Measurements from ENCODE around the gene CDH4. TPM values are rescaled to one million over a fixed set of nuclear protein-coding genes. Genes with fewer than 3 reads are reported as not detected.

The CDH4 gene
- total RNA-seq, 4 donors from 2014 or later, result not detected

DNA sequence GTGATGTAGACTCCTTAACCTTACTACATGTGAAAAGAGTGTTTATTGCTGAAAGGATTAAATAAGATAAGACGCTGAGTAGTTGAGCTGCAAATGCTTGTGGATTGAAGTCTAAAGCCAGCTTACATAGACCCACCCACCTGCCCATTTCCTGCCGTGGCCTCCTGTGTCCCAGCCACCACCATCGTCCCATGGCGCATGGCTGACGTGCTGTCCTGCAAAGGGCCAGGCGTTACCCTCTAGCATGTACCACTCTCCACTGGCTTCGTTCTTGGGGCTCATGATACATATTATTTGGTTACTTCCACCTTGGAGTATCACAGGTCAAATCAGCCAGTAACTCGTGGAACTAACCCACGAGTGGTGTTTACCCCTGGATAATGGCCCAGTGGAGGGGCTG is 181.8 kb downstream of the CDH4 start:
- in situ Hi-C loops (cut with MboI; ENCODE audit: low pct_ligation_motif_present in 1 of 4, low pct_unique_long_range_greater_than_20kb in 1 of 4, low sequenced_read_pairs in 3 of 4), result no loop called here
- H3K4me1 ChIP-seq, result no peaks in the 10 kb centered on the region
- WGBS, 2 donors (ENCODE audit: low coverage in 1 of 2), result 63% methylated on average over 9 of the region's 9 CpGs; no CpG with 5 or more reads in 1 of the 2 donors

DNA sequence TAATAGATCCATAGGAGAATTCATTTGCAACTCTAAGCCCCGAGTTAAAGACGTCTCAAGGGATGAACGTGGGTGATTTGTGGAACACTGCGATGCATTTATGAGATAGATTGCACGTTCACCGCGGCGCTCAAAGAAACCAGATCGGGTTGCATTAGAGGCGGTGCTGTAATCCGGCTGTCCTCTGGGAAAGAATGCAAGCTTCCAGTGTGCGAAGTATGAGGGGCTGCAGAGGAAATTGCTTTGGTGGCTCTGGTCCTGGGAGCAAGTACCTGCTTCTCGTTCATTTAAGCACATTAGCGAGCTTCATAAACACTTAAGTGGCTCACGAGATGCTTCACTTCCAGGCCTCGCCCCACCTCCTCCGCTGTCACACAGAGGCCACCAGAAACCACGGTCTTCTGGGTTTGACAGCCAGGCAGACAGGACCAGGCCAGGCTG is 182.3 kb downstream of the CDH4 start:
- in situ Hi-C loops (cut with MboI; ENCODE audit: low pct_ligation_motif_present in 1 of 4, low pct_unique_long_range_greater_than_20kb in 1 of 4, low sequenced_read_pairs in 3 of 4), result no loop called here
- no peak for DNase-seq
- Histone ChIP-seq H3K4me3 (no peak overlapping the region), H3K4me1 (no peaks in the 10 kb centered on the region), H3K27me3 (peaks cover 16% of the 10 kb centered on the region), H3K27ac (no peak overlapping the region), H3K9me3 (no peaks in the 10 kb centered on the region), H3K36me3 (no peaks in the 10 kb centered on the region)
- intact Hi-C loops (cut with DNase I; ENCODE audit: low total_unique reads), result no loop called here
- WGBS, 2 donors (ENCODE audit: low coverage in 1 of 2), result 44 to 51% methylated on average over 9 to 18 of the region's 18 CpGs
- no peak for TF ChIP-seq POLR2A (IDR thresholded peaks at IDR 0.05)
- no peak for TF ChIP-seq EP300 (IDR thresholded peaks at IDR 0.05; ENCODE audit: low read depth)
- no peak for TF ChIP-seq POLR2AphosphoS5 (IDR thresholded peaks at IDR 0.05)
- TF ChIP-seq, protein P1, sequence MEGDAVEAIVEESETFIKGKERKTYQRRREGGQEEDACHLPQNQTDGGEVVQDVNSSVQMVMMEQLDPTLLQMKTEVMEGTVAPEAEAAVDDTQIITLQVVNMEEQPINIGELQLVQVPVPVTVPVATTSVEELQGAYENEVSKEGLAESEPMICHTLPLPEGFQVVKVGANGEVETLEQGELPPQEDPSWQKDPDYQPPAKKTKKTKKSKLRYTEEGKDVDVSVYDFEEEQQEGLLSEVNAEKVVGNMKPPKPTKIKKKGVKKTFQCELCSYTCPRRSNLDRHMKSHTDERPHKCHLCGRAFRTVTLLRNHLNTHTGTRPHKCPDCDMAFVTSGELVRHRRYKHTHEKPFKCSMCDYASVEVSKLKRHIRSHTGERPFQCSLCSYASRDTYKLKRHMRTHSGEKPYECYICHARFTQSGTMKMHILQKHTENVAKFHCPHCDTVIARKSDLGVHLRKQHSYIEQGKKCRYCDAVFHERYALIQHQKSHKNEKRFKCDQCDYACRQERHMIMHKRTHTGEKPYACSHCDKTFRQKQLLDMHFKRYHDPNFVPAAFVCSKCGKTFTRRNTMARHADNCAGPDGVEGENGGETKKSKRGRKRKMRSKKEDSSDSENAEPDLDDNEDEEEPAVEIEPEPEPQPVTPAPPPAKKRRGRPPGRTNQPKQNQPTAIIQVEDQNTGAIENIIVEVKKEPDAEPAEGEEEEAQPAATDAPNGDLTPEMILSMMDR (IDR thresholded peaks at IDR 0.05), result no peak

More for the DNA sequence above, 181.8 kb downstream of the CDH4 start:
- no peak for DNase-seq
- intact Hi-C loops (cut with DNase I; ENCODE audit: low total_unique reads), result no loop called here
- Histone ChIP-seq H3K27ac (no peak overlapping the region), H3K9me3 (no peaks in the 10 kb centered on the region), H3K27me3 (peaks cover 16% of the 10 kb centered on the region), H3K4me3 (no peak overlapping the region), H3K36me3 (no peaks in the 10 kb centered on the region)
- no peak for TF ChIP-seq EP300 (IDR thresholded peaks at IDR 0.05; ENCODE audit: low read depth)

DNA sequence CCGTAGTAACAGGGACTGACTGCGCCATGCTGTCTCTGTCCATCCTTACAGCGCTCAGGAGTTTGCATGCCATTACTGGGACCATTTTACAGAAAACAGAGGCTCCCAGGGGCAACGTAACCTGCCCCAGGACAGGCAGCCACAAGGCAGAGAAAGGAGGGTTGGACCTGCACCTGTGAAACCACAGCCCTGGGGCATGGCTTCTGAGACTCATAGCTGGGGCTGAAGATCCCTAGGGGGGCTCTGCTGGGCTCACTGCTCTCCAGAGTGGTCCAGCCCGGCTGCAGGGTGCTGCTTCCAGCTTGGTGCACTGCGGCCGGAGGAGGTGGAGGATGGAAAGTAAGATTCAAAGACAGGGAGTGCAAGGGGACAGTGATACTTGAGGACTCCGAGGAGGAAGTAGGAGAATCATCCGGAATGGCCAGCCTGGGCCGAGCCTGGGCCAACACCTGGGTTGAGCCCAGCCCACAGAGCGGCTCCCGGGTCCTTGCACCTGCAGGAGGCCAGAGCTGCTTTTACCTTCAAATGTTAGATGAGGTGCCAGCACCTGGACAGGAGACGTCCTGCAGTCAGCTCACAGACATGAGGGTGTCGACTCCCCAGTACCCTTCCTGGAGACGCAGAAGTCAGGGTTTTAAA is 183.2 kb downstream of the CDH4 start:
- Histone ChIP-seq H3K9me3 (no peaks in the 10 kb centered on the region), H3K4me1 (no peaks in the 10 kb centered on the region), H3K27ac (no peak overlapping the region), H3K4me3 (no peak overlapping the region), H3K36me3 (no peaks in the 10 kb centered on the region), H3K27me3 (peaks cover 16% of the 10 kb centered on the region)
- intact Hi-C loops (cut with DNase I; ENCODE audit: low total_unique reads) (no loop called here), in situ Hi-C loops (cut with MboI; ENCODE audit: low pct_ligation_motif_present in 1 of 4, low pct_unique_long_range_greater_than_20kb in 1 of 4, low sequenced_read_pairs in 3 of 4) (no loop called here)
- 82% methylated on average over 15 of the region's 15 CpGs; no CpG with 5 or more reads in 1 of the 2 donors for WGBS, 2 donors (ENCODE audit: low coverage in 1 of 2)
- DNase-seq, result no peak
- TF ChIP-seq POLR2A (IDR thresholded peaks at IDR 0.05) (no peak), EP300 (IDR thresholded peaks at IDR 0.05; ENCODE audit: low read depth) (no peak)
- TF ChIP-seq, protein P1 (IDR thresholded peaks at IDR 0.05), result no peak

DNA sequence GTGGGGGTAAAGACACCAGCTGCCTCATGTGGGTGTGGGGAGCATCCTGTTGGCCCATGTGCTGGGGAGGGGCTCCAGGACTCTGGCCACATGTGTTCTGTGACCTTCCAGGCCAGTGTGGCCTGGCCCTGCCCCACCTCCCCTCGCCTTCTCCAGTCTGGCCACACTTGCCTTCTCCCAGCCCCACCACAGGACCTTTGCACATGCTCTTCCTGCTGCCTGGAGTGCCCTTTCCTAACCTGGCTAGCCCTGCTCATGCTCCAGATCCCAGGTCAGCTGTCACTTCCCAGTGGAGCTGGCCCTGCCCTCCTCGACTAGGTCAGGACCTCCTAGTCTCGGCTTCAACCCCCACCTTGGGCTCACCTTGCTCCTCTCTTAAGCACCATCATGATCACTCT is 183.8 kb downstream of the CDH4 start:
- Histone ChIP-seq H3K27me3 (peaks cover 18% of the 10 kb centered on the region), H3K9me3 (no peaks in the 10 kb centered on the region), H3K4me3 (no peak overlapping the region), H3K27ac (no peak overlapping the region), H3K36me3 (no peaks in the 10 kb centered on the region), H3K4me1 (no peaks in the 10 kb centered on the region)
- TF ChIP-seq POLR2A (IDR thresholded peaks at IDR 0.05), result no peak
- TF ChIP-seq EP300 (IDR thresholded peaks at IDR 0.05; ENCODE audit: low read depth), result no peak
- TF ChIP-seq, protein P1 (IDR thresholded peaks at IDR 0.05), result no peak
- no peak for TF ChIP-seq POLR2AphosphoS5 (IDR thresholded peaks at IDR 0.05)
- intact Hi-C loops (cut with DNase I; ENCODE audit: low total_unique reads) (no loop called here), in situ Hi-C loops (cut with MboI; ENCODE audit: low pct_ligation_motif_present in 1 of 4, low pct_unique_long_range_greater_than_20kb in 1 of 4, low sequenced_read_pairs in 3 of 4) (no loop called here)
- WGBS, 2 donors (ENCODE audit: low coverage in 1 of 2), result 74% methylated on average over 3 of the region's 3 CpGs; no CpG with 5 or more reads in 1 of the 2 donors
- no peak for DNase-seq

DNA sequence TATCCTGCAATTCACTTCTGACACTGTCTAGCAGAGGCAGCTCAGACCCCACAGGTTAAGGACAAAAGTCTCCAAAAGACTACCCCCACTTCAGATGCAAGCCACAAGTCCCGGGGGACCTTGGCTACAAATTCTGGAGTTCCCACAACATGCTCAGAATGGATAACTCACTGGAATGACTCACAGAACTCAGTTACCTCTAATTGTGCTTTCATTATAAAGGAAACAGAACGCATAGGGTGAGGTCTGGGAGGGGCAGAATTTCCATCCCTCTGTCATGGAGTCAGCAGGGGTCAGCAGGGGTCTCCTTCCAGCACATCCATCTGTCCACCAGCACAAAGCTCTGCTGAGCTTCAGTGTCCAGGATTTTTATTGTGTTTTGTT is 184.2 kb downstream of the CDH4 start:
- in situ Hi-C loops (cut with MboI; ENCODE audit: low pct_ligation_motif_present in 1 of 4, low pct_unique_long_range_greater_than_20kb in 1 of 4, low sequenced_read_pairs in 3 of 4), result no loop called here
- Histone ChIP-seq H3K36me3 (no peaks in the 10 kb centered on the region), H3K4me1 (no peaks in the 10 kb centered on the region), H3K27ac (no peak overlapping the region), H3K4me3 (no peak overlapping the region), H3K9me3 (no peaks in the 10 kb centered on the region), H3K27me3 (peaks cover 21% of the 10 kb centered on the region)
- intact Hi-C loops (cut with DNase I; ENCODE audit: low total_unique reads), result no loop called here
- TF ChIP-seq POLR2AphosphoS5 (IDR thresholded peaks at IDR 0.05) (no peak), POLR2A (IDR thresholded peaks at IDR 0.05) (no peak), EP300 (IDR thresholded peaks at IDR 0.05; ENCODE audit: low read depth) (no peak)
- TF ChIP-seq, protein P1 (IDR thresholded peaks at IDR 0.05), result no peak
- DNase-seq, result no peak
- WGBS, 2 donors (ENCODE audit: low coverage in 1 of 2), result 64% methylated on average over 2 of the region's 2 CpGs; no CpG with 5 or more reads in 1 of the 2 donors
